GM18519 (cell line): ENCODE results near the gene CBL.
"Not testable (repeated sequence)": the region's sequence is repeated elsewhere in the genome, so short reads cannot be mapped to it uniquely, and the experiment has no call there.

ENCODE experiments used
- ATAC-seq: cut with Tn5 transposase; IDR thresholded peaks from one replicate; pipeline ENCODE4 v1.9.1; 2021; ENCODE audit warnings: mild to moderate bottlenecking, moderate library complexity; ENCODE audit not compliant: unreplicated experiment, low FRiP score

CBL gene

DNA sequence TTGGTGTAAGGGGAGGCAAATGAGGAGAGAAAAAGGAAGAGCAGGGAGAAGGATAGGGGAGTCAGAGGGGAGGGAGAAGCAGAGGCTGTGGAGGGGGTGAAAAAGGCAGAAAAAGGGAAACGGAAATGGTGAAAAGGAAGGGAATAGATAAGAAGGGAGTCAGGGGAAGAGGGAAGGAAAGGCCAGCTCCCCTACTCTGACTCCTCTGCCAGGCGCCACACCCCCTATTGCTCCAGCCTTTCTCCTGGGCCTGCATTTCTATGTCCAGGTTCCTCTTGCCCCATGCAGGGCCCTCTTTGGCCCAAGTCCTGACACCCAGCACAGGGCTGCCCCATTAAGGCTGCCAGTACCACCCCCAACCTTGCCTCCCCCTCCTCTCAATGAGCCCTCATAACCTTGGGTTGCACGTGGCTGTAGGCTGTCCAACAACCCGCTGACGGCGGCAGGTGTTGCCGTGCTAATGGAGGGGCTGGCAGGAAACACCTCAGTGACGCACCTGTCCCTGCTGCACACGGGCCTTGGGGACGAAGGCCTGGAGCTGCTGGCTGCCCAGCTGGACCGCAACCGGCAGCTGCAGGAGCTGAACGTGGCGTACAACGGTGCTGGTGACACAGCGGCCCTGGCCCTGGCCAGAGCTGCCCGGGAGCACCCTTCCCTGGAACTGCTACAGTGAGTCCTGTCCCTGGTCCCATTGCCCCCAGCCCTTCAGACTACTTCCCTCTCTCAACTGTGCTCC is 24.3 kb upstream of the CBL start:
- no peak for ATAC-seq

DNA sequence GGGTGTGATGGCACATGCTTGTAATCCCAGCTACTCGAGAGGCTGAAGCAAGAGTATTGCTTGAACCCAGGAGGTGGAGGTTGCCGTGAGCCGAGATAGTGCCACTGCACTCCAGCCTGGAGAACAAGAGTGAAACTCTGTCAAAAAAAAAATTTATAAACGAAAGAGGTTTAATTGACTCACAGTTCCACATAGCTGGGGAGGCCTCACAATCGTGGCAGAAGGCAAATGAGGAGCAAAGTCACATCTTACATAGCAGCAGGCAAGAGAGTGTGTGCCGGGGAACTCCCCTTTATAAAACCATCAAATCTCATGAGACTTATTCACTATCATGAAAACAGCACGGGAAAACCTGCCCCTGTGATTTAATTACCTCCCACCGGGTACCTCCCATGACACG is 21.7 kb upstream of the CBL start:
- ATAC-seq = not testable (repeated sequence)

DNA sequence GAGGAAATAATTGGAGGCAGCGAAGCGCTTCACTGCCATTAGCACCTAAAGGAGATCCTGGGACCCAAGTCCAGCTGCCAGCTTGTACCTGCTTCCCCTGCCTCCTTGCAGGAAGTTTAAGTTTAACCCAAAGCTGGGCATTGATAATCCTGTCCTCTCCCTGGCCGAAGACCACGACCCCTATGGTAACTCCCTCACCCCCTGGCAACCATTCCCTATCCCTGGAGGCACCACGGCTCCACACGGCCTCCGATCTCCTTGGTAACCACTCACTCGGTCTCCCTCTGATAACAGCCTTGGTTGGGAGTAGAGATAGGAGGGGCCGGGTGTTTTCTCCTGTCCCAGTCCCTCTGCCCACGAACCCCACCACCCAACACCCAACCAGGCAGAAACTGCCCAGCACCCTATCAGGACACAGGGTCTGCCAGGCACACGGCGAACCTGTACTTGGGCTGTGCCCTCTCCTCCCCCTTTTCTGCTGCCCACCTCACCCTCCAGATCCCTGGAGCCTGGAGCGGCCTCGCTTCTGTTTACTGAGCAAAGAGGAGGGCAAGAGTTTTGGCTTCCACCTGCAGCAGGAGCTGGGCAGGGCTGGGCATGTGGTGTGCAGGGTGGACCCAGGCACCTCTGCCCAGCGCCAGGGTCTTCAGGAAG is 20.0 kb upstream of the CBL start:
- ATAC-seq = no peak

DNA sequence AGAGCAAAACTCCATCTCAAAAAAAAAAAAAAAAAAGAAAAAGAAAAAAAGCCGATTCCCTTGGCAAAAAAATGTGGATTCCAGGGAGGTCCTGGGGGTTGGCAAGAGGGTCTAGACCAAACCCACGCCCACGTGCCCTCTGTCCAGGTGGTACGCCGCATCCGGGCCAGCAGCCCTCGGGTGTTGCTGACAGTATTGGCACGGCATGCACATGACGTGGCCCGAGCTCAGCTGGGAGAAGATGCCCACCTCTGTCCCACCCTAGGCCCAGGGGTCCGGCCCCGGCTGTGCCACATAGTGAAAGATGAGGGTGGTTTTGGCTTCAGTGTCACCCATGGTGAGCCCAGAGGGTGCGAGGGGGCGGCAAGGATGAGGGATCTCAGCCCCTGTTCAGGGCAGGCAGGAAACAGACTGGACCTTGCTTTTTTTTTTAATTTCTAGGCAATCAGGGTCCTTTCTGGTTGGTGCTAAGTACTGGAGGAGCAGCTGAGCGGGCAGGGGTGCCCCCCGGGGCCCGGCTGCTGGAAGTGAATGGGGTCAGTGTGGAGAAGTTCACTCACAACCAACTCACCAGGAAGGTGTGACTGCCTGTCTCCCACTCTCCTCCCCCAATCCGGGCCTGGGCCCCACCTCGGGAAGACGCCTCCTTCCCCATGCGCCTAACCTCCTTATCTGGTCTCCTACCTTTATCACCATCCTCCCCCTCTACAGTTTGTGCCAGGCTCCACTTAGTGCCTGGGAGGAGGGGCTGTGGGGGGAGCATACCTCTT is 18.8 kb upstream of the CBL start:
- ATAC-seq = no peak

DNA sequence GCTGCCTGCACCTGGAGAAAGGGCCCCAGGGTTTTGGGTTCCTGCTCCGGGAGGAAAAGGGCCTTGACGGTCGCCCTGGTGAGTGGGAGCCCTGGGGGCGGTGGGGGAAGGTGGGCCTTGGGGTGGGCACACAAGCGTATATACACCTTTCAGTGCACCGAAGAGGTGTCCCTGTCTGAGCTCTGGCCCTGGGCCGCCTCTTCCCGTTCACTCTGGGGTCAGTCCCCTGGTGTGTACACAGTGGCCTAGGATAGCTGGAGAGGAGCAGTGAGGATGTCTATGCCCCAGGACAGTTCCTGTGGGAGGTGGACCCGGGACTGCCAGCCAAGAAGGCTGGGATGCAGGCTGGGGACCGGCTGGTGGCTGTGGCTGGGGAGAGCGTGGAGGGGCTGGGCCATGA is 18.1 kb upstream of the CBL start:
- no peak for ATAC-seq

DNA sequence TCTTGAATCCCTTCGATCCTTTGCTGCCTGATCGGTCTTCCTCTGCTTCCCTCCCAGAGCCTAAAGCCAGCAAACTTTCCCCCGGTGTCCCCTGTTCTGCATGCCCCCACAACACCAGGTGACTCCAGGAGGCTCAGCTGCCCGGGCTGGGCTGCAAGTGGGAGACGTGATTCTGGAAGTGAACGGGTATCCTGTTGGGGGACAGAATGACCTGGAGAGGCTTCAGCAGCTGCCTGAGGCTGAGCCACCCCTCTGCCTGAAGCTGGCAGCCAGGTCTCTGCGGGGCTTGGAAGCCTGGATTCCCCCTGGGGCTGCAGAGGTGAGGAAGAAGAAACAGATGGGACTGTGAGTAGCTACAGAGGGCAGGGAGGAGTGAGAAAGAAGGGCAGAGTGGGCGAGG is 17.3 kb upstream of the CBL start:
- no peak for ATAC-seq

DNA sequence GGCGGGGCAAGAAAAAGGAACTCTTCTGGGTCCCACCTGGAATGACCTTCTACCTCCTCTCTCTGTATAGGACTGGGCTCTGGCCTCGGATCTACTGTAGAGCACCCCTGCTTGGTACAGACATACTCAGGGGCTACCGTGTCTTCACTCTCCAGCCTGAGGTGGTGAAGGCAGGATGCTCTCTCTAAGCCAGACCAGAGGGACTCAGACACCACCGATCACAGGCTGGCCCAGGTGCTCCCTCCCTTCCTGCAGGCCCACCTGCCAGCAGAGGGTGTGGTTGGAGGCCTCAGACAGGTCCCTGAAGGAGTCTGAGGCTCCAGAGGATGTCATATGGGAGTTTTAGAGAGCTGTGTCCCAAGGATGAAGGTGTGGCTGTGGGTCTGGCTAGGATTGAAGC is 16.7 kb upstream of the CBL start:
- ATAC-seq = no peak

DNA sequence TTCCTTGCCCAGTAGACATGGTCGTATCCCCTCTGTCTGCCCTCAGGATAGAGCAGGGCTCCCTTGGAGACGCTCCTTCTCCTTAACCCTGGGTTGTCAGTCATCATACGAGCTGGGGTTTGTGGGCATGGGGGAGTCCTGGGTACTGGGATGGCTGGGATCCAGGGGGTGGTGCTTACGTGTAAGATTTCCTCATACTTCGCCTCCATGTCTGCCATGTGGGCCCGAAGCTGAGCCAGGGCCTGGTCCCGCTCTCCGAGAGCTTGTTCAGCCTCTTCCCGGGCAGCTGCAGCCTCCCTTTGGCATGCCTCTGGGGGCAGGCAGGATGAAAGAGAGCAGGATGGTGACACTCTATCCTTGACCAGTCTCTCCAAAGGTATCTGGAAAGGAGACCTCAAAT is 15.6 kb upstream of the CBL start:
- ATAC-seq = no peak

DNA sequence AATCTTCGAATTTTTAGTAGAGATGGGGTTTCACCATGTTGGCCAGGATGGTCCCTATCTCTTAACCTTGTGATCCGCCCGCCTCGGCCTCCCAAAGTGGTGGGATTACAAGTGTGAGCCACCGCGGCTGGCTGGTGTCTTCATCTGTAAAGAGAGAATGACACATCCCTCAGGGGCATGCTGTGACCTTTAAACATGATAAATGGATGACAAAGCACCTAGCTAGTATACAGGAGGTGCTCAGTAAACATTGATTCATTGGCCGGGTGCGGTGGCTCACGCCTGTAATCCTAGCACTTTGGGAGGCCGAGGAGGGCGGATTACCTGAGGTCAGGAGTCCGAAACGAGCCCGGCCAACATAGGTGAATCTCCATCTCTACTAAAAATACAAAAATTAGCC is 14.9 kb upstream of the CBL start:
- ATAC-seq = not testable (repeated sequence)

DNA sequence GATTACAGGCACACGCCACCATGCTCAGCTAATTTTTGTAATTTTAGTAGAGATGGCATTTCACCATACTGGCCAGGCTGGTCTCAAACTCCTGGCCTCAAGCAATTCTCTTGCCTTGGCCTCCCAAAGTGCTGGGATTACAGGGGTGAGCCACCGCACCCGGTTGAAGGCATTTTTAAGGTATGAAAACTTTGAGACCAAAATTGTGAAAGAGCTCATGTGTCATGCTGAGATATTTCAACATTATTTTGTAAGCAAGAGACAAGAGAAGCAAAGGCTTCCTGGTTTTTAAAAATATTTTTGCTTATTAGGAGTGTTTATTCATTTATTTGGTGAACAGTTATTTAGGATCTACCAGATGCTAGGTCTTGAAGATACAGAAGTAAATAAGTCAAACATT is 14.0 kb upstream of the CBL start:
- no peak for ATAC-seq

DNA sequence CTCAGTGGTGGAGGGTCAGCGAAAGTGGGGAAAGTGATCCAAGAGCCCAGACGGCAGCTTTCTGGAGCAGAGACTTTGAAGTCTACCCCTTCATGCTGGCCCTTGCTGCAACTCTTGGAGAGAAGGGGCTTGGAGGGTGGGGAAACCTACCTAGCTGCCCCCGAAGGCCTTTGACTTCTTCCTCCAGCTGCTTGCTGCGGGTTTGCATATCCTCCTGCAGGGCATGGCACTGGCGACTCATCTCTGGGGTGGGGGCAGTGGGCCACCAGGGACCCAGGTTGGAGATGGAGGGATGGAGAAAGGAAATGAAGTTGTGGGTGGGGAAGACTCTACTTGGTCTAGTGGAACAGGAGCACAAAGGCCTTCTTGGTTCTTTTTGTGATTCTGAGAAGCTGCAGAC is 13.1 kb upstream of the CBL start:
- ATAC-seq = no peak

DNA sequence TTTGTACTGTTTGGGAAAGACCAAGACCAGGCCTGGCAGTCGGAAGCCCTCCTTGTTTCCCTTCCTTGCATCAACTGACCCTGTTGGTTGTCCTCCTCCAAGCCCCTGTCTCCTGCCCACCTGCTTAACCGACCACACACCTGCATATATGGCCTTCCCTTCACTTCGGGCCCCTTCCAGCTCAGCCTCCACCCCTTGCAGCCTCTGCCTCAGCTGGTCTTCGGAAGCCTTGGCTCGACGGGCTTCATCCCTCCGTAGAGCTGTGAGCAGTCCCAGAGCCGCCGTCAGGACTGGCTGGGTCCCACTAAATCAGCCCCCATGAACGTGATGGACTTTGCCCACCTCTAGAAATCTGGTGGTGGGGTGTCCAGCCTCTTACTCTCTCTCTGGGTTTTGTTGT is 12.5 kb upstream of the CBL start:
- ATAC-seq = no peak

DNA sequence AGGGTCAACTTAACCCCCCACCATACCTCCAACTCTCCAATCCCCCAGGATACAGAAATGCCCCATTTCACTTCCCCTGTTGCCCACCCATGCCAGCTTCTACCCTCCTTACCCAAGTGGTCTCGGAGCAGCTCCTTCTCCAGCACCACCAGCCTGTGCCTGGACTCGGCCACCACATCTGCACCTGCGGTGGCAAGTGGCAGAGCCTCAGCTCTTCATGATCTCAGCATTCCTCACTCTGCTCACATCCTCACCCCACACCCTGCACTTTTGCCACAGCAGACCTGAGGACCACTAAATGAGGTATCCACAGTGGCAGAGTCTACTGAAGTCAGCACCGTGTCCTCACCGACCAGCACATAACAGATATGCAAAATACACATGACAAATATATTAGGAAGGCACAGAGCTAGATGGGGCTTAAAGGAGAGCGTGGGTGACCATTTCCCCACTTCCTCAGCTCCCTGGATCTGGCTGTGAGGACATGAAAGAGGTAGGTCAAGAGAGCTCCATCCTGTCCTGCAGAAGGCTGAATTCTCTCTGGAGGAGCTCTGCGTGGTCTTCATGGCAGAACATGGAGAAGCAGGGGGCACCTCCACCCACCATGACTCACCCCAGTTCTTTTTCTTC is 11.2 kb upstream of the CBL start:
- ATAC-seq = no peak

DNA sequence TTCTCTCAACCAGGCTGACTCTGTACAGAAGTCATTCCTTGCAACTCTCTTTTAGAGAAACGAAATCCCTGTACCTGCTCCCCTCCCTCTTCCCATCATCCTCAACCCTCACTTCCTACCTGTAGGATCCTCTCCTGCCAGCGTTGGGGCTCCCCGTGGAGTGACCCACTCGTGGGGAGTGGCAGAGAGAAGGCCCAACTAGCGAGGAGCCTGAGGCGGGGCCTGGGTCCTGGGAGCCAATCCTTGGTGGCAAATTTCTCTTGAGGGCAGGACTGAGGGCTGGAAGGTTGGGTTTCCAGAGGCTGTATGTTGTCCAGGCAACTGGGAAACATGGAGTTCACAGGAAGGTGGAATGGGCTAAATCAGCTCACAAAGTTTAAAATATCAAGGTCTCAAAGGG is 10.5 kb upstream of the CBL start:
- ATAC-seq = no peak

DNA sequence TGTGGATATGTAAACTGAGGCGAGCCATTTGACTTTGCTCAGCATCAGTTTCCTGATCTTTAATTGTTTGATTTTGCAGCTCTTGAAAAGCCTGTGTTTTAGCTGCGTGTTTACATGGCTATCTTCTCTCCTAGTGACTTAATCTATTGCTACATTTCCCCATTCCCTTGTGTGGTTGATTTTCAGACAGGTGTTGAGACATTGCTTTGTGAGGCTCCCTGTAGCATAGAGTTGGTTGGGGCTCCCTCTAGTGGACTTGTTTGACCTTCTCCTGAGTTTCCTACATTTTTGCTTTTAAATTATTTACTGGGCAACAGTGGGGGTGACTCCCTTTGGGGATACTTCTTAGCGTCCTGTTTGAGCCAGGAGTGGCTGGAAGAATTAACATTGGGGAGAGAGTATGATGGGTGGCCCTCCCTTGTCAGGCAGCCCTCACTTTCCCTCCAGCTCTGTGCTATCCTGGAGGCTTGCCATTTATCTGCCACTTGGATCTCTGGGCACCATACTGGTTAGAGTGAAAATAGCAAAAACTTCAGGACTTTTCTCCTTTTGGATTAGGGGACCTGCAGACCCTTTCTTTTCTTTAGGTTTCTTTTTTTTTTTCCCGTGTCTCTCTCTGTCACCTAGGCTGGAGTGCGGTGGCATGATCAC is 9.2 kb upstream of the CBL start:
- no peak for ATAC-seq

DNA sequence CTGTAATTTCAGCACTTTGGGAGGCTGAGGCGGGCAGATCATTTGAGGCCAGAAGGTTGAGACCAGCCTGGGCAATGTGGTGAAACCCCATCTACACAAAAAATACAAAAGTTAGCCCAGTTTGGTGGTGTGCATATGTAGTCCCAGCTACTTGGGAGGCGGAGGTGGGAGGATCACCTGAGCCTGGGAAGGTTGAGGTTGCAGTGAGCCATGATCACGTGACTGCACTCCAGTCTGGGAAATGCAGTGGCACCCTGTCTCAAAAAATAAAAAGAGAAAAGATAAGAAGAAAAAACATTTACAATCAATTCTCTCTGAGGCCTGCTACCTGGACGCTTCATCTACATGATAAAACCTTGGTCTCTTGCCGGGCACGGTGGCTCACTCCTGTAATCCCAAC is 7.2 kb upstream of the CBL start:
- no peak for ATAC-seq

DNA sequence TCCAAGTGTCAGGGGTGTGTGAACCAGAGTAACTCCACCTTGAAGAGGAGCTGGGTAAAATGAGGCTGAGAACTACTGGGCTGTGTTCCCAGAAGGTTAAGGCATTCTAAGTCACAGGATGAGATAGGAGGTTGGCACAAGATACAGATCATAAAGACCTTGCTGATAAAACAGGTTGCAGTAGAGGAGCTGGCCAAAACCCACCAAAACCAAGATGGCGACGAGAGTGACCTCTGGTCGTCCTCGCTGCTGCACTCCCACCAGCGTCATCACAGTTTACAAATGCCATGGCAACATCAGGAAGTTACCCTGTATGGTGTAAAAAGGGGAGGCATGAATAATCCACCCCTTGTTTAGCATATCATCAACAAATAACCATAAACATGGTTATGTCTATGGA is 4.9 kb upstream of the CBL start:
- ATAC-seq = not testable (repeated sequence)

DNA sequence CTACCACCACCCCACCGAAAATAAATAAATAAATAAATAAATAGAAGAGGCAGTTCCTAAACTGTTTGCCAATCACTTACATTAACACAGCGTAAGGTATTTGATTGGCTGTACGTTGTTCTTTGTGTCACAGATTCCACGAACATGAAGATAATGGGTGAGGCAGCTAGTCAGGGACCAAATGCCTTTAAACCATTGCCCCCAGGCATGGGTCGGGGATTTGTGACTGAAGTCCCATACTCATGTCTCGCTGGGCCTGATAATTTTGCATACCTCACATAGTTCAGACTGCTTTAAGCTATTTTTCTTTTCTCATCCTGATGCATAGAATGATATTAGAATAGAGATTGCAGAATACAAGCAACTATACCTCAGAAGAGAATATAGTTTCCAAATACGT is 3.6 kb upstream of the CBL start:
- no peak for ATAC-seq

DNA sequence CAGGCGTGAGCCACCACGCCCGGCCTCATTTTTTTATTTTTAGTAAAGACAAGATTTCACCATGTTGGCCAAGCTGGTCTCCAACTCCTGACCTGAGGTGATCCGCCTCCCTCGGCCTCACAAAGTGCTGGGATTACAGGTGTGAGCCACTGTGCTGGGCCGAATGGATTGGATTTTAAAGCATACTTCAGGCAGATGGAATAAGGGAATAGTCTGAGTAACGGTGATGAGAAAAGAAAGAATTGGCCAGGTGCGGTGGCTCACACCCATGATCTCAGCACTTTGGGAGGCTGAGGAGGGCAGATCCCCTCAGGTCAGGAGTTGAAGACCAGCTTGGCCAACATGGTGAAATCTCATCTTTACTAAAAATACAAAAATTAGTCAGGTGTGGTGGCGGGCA is 2.1 kb upstream of the CBL start:
- no peak for ATAC-seq

DNA sequence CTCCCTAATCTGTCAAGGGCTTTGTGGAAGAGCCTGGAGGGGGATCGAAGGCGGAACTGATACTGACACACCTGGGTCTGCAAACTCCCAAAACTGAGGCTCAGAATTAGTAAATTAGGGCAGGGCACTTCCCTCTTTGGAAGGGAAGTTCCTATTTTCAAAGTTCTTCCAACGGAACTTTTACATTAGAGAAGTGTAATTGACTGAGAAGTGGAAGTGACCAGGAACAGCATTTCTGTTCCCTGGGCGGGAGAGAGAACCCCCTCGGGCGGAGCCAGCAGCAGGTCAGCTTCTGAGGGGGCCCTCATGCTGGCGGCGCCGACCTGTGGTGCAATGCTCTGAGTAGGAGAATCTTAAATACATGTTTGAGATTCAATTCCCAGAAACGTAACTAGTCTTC is 1.1 kb upstream of the CBL start:
- ATAC-seq = no peak
